Kidney epithelial cell (primary cell): Measurements from ENCODE around the gene SUMO3. TPM values are rescaled to one million over a fixed set of nuclear protein-coding genes. Genes with fewer than 3 reads are reported as not detected.

Source experiments
- DNase-seq: peaks from one replicate; pipeline ENCODE4 v3.0.0-alpha.2; 2010; ENCODE audit warnings: low read depth
- H3K27me3 ChIP-seq: 2 replicates; pipeline ENCODE4 v1.6.0; 2011; ENCODE audit warnings: low read length; ENCODE audit not compliant: control insufficient read depth, insufficient read depth
- H3K36me3 ChIP-seq: 2 replicates; pipeline ENCODE4 v1.5.1; 2011; ENCODE audit warnings: low read length; ENCODE audit not compliant: control insufficient read depth, insufficient read depth
- H3K4me3 ChIP-seq: 2 replicates; pipeline ENCODE4 v1.5.1; 2011; ENCODE audit warnings: low read depth, mild to moderate bottlenecking, control low read depth, low read length
- CTCF ChIP-seq: IDR thresholded peaks from 2 replicates; pipeline ENCODE4 v1.5.1; 2011; ENCODE audit warnings: mild to moderate bottlenecking, moderate library complexity, low read length, control low read depth, inconsistent platforms; ENCODE audit not compliant: insufficient read depth, poor library complexity, severe bottlenecking
- total RNA-seq: library from RNA; depleted of rRNA; stranded (reverse); fragments of >200 nt; gene quantifications from 2 replicates; pipeline ENCODE4 v1.2.3, GENCODE V29; 2015

The SUMO3 gene
- total RNA-seq, 1 donor from 2014 or later, result 61.7 TPM

GRCh38 chr21:44766014-44766817 lies 51.6 kb downstream of the SUMO3 start:
- H3K4me3 ChIP-seq, result no peak overlapping the region

GRCh38 chr21:44765231-44766013 lies 52.4 kb downstream of the SUMO3 start:
- TF ChIP-seq CTCF, result no peak
- no peak for DNase-seq
- Histone ChIP-seq H3K36me3 (no peaks in the 10 kb centered on the region), H3K4me3 (no peak overlapping the region), H3K27me3 (peaks cover 3% of the 10 kb centered on the region)

More at GRCh38 chr21:44766014-44766817, 51.6 kb downstream of the SUMO3 start:
- TF ChIP-seq CTCF, result no peak
- DNase-seq, result no peak
- Histone ChIP-seq H3K36me3 (no peaks in the 10 kb centered on the region), H3K27me3 (peaks cover 3% of the 10 kb centered on the region)

GRCh38 chr21:44764319-44765230 lies 53.3 kb downstream of the SUMO3 start:
- Histone ChIP-seq H3K4me3 (no peak overlapping the region), H3K27me3 (peaks cover 3% of the 10 kb centered on the region), H3K36me3 (no peaks in the 10 kb centered on the region)
- DNase-seq, result no peak
- TF ChIP-seq CTCF, result no peak

- Histone ChIP-seq H3K4me3 (no peak overlapping the region), H3K36me3 (no peaks in the 10 kb centered on the region), H3K27me3 (peaks cover 3% of the 10 kb centered on the region)
- TF ChIP-seq CTCF, result no peak
- no peak for DNase-seq
Measured at GRCh38 chr21:44763451-44764318, 54.2 kb downstream of the SUMO3 start.

GRCh38 chr21:44763050-44763378 lies 54.8 kb downstream of the SUMO3 start:
- TF ChIP-seq CTCF, result no peak
- H3K36me3 ChIP-seq, result no peaks in the 10 kb centered on the region
- H3K27me3 ChIP-seq, result peaks cover 3% of the 10 kb centered on the region
- no peak for DNase-seq
- no peak overlapping the region for H3K4me3 ChIP-seq
